ENCODE results near the gene KCNA5.

DNA sequence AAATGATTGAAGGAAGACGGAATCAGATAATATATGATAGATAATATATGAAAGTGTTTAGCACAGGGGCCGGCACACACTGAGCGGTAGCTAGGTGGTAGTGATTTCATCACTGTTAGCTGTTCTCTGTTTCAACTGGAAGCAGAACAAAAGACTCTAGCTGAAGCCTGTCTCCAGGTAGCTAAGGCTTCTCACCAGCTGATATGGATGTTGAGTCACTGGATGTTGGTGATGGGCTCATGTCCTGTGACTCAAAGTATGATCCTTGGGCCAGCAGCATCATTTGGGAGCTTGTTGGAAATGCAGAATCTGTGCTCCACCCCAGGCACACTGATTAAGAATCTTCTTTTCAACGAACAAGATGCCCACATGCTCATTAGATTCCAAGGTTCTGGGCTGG is 21.7 kb upstream of the KCNA5 start:
- TF ChIP-seq, protein P1, sequence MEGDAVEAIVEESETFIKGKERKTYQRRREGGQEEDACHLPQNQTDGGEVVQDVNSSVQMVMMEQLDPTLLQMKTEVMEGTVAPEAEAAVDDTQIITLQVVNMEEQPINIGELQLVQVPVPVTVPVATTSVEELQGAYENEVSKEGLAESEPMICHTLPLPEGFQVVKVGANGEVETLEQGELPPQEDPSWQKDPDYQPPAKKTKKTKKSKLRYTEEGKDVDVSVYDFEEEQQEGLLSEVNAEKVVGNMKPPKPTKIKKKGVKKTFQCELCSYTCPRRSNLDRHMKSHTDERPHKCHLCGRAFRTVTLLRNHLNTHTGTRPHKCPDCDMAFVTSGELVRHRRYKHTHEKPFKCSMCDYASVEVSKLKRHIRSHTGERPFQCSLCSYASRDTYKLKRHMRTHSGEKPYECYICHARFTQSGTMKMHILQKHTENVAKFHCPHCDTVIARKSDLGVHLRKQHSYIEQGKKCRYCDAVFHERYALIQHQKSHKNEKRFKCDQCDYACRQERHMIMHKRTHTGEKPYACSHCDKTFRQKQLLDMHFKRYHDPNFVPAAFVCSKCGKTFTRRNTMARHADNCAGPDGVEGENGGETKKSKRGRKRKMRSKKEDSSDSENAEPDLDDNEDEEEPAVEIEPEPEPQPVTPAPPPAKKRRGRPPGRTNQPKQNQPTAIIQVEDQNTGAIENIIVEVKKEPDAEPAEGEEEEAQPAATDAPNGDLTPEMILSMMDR (conservative IDR thresholded peaks at IDR 0.05; ENCODE audit: low read depth, low read length) = no peak
- TF ChIP-seq EZH2 (IDR thresholded peaks at IDR 0.05; ENCODE audit: low read length, unreplicated experiment) (no peak), EZH2phosphoT487 (IDR thresholded peaks at IDR 0.05; ENCODE audit: borderline replicate concordance, low read length) (no peak)
